Retinal pigment epithelial cell (primary cell): ENCODE results near the gene OSCP1.
A peak's percentile ranks its signal among the peaks of the same experiment; 100 is the strongest.
"Not testable (repeated sequence)": the region's sequence is repeated elsewhere in the genome, so short reads cannot be mapped to it uniquely, and the experiment has no call there.

Source experiments
- DNase-seq: peaks from one replicate; pipeline ENCODE4 v3.0.0-alpha.2; 2010; ENCODE audit warnings: low read depth
- H3K4me3 ChIP-seq: 2 replicates; pipeline ENCODE4 v1.5.1; 2011; ENCODE audit warnings: mild to moderate bottlenecking, low read length, control low read depth, moderate library complexity
- TF ChIP-seq, protein P1 (sequence below): conservative IDR thresholded peaks from 2 replicates; pipeline ENCODE4 v1.5.1; 2011; ENCODE audit warnings: low read depth, low read length, control low read depth, inconsistent platforms

Gene OSCP1

DNA sequence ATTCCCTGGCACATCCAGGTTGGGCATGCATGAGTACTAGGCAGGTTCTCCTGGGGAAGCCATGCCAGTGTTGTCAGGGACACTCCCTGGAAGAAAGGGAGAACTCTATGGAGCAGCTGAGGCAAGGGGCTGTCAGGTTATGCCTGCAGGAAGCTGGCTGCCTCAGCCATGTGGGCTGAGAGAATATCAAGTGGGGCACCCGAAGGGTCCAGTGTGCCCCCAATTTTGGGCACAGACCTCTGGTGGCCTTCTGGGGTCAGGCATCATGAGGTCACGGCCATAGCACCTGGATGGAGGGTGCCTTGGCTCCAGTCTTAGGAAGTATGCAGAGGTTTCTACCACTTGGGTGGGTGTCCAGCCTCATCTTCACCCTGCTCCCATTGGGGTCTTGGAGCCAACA is 29.9 kb upstream of the OSCP1 start:
- TF ChIP-seq, protein P1, sequence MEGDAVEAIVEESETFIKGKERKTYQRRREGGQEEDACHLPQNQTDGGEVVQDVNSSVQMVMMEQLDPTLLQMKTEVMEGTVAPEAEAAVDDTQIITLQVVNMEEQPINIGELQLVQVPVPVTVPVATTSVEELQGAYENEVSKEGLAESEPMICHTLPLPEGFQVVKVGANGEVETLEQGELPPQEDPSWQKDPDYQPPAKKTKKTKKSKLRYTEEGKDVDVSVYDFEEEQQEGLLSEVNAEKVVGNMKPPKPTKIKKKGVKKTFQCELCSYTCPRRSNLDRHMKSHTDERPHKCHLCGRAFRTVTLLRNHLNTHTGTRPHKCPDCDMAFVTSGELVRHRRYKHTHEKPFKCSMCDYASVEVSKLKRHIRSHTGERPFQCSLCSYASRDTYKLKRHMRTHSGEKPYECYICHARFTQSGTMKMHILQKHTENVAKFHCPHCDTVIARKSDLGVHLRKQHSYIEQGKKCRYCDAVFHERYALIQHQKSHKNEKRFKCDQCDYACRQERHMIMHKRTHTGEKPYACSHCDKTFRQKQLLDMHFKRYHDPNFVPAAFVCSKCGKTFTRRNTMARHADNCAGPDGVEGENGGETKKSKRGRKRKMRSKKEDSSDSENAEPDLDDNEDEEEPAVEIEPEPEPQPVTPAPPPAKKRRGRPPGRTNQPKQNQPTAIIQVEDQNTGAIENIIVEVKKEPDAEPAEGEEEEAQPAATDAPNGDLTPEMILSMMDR: no peak
- no peak overlapping the region for H3K4me3 ChIP-seq
- no peak for DNase-seq

DNA sequence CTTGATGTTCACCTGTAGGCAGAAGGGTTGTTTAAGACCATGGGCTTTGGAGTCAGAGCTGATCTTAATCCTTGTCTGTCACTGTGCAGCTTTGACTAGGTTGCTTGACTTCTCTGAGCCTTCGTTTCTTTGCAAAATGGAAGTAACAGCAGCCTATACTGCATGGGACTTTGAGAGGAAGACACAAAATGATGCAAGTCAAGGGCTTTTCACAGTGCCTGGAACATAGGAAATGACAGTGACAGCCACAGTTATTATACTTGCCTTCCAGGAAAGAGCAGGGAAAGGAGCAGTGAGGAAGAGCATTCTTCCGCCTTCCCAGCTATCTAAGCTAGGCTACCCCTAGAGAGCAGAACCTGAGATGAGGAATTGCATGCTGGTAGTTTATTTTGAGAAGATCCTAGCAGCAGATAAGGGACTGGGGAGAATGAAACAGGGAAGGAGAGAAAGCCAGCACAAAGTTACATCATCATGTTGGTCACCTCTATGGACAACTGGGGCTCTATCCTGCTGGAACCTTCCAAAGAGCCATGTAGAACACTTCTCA is 29.3 kb upstream of the OSCP1 start:
- DNase-seq: no peak
- TF ChIP-seq, protein P1: no peak
- no peak overlapping the region for H3K4me3 ChIP-seq

DNA sequence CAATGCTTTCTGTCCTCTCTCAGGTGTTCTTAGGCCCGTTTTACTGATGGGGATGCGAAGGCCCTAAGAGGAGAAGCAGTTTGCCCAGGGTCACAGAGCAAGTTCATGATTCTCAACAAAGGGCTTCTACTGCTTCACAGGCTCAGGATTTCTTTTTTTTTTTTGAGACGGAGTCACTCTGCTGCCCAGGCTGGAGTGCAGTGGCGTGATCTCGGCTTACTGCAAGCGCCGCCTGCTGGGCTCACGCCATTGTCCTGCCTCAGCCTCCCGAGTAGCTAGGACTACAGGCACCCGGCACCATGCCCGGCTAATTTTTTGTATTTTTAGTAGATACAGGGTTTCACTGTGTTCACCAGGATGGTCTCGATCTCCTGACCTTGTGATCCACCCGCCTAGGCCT is 27.4 kb upstream of the OSCP1 start:
- H3K4me3 ChIP-seq, DNase-seq: not testable (repeated sequence)

DNA sequence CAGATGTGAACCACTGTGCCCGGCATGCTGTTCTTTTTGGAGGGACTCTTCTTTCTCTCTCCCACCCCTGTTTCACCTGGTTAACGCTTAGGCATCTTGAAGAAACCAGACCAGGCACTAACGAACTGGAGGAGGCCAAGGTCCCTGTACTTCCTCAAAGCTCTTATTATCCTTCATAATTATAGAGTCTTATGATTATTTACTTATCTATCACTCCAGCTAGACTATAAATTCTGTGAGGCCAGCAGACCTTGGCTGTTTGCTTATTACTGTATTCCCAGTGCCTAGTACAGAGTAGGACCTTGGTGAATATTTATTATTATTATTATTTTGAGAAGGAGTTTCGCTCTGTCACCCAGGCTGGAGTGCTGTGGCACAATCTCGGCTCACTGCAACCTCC is 26.7 kb upstream of the OSCP1 start:
- TF ChIP-seq, protein P1: no peak
- no peak overlapping the region for H3K4me3 ChIP-seq
- no peak for DNase-seq

DNA sequence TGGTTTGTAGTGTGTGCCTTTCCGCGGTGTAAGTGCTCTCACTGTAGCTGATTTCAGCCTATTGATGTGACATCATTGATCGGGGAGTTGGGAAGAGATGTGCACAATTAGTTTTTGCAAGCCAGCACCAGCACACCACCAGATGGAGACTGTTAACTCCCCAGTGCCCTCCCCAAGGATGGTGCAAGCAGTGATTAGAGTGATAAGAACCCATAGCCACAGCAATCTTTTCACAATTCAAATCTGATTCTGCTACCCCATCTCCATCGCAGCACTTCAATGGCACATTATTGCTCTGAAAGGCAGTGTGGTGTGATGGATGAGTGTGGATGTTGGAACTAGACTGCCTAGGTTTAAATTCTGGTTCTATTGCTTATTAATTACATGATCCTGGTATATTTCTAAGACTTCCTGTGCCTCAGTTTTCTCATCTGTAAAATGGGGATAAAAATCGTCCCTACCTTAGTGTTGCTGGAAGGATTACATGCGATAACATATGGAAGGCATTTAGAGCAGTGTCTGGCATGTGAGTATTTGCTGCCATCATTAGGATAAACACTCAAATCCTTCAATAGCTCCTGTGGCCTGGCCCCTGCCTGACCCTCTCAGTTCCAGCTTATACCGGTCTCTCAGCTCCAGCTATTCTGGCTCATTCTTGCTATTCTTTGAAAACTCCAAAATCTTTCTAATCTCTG is 25.8 kb upstream of the OSCP1 start:
- TF ChIP-seq, protein P1: peak; percentile 9
- DNase-seq: no peak
- H3K4me3 ChIP-seq: no peak overlapping the region

- no peak overlapping the region for H3K4me3 ChIP-seq
- DNase-seq: no peak
- TF ChIP-seq, protein P1: no peak
Observed at GRCh38 chr1:36475341-36475740, 25.1 kb upstream of the OSCP1 start.

DNA sequence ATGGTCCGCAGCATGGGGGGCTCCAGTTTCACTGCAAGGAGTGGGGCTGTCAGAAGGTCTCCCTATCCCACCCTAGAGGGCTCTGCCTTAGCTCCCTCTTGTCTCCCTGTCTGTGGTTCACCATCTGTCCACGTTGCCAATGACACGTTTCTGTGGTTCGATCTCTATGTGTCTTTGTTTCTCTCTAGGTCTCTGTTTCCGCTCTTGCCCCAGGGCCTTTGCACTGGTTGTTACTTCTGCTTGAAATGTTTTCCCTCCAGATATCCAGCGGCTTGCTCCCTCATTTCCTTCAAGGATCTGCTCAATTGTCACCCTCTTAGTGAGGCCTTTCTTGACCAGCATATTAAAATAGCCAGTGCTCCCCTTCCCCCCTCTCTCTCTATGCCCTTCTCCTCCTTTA is 22.4 kb upstream of the OSCP1 start:
- no peak for DNase-seq

More for the DNA sequence above, 22.4 kb upstream of the OSCP1 start:
- TF ChIP-seq, protein P1: no peak
- H3K4me3 ChIP-seq: no peak overlapping the region
